ENCODE measurements around the gene TMEM263. TPM values are rescaled to one million over a fixed set of nuclear protein-coding genes. Genes with fewer than 3 reads are reported as not detected.
"Not testable (repeated sequence)": the region's sequence is repeated elsewhere in the genome, so short reads cannot be mapped to it uniquely, and the experiment has no call there.

The TMEM263 gene
- total RNA-seq = 4.3 TPM

DNA sequence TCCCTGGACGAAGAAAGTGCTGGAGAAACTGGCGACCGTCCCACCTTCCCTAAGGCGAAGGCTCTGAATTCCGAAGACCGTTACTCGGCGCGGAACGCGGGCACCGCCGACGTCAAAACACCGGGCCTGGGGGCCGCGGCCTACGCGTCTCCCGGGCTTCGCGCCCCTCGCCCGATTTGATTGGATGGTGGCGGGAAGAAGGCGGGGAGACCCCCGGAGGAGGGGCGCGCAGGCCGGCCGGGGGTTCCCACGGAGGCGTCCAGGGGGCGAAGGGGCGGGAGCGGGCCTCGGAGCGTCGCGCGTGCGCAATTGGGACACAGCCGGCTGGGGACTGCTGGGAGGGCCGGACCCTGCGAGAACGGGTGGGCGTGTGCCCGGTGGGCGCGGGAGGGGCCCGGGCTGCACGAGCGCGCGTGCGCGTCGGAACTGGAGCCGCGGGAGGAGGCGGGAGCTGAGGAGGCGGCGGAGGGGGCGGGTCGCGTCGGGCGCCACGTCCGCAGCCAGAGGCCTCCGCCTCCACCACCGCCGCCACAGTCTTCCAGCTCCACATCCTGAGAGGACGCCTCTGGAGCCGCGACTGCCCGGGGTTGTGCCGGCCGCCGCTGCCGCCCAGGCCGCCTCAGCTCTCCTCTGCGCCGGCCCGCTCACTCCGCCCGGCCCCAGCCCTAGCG is at the start of gene TMEM263:
Gene TMEM263 (plus strand): TSS at position 531 of the 671 bp plus-strand sequence. CDS start 11,210 bp downstream, outside the sequence.
- ATAC-seq = peak; percentile 92

DNA sequence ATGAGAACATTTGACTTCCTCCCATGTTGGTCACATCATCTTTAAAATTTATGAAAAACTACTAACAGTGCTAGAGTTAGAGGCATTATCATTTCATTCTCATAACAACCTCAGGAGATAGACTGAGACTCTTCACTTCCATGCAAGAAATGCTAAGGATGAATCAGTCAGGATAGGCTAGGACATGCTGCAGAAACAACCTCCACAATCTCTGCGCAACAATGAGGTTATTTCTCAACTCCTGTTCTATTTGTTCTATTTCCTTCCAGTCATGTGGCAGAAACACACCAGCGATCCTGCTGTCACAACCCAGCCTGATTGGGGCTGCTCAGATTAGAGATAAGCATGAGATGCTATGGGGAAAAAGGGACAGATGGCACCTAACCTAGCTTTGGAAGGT is 49.0 kb upstream of the TMEM263 start:
- ATAC-seq = no peak

- ATAC-seq = no peak
These were observed 48.3 kb upstream of the TMEM263 start for GRCh38 chr12:106907411-106907810.

DNA sequence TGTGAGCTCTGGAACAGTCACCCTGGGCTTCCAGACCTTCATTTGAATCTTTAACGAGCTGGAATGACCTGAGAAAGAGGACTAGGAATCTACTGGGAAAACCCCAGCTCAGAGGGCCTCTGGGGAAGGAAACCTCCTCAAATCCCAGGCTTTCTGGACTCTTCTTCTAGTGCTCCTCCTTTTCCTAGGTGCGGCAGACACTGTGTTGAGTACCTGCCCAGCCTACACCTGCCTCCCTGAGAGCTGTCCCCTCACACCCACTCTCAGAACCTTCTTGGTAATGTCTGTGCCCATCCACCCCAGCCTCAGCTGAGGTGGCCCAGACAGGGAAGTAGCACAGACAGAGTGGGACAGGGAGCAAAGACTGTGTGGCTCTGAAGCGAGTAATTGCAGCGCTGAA is 47.9 kb upstream of the TMEM263 start:
- no peak for ATAC-seq

- ATAC-seq = no peak
These were observed 47.1 kb upstream of the TMEM263 start for GRCh38 chr12:106908561-106908960.

DNA sequence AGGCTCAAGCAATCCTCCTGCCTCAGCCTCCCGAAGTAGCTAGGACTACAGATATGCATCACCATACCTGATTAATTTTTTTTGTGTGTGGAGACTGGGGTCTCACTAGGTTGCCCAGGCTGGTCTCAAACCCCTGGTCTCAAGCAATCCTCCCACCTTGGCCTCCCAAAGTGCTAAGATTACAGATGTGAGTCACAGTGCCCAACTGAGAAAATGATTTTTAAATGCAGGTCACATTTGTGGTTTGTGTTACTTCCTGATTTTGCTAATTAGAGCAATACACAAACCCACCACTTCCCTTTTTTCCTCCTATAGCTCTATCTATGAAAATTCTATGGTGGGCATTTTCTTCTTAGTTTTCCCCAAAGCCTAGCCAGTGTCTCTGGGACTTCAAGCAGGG is 45.5 kb upstream of the TMEM263 start:
- no peak for ATAC-seq

DNA sequence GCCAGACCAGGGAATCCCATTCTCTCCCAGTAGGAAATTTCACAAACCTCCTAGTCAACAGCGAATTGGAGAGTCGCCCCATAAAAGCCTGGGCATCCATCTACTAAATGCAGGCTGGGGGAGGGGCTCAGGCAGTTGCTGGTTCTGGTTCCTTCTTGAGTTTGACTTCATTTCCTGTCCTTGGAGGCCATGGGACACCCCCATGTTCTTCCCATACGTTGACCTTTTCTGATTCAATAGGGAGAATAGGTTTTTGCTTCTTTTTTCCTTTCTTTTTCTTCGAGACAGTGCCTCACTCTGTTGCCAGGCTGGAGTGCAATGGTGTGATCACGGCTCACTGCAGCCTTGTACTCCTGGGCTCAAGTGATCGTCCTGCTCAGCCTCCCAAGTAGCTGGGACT is 44.1 kb upstream of the TMEM263 start:
- ATAC-seq = no peak

GRCh38 chr12:106913456-106913855 is 42.3 kb upstream of the TMEM263 start:
- ATAC-seq = no peak

DNA sequence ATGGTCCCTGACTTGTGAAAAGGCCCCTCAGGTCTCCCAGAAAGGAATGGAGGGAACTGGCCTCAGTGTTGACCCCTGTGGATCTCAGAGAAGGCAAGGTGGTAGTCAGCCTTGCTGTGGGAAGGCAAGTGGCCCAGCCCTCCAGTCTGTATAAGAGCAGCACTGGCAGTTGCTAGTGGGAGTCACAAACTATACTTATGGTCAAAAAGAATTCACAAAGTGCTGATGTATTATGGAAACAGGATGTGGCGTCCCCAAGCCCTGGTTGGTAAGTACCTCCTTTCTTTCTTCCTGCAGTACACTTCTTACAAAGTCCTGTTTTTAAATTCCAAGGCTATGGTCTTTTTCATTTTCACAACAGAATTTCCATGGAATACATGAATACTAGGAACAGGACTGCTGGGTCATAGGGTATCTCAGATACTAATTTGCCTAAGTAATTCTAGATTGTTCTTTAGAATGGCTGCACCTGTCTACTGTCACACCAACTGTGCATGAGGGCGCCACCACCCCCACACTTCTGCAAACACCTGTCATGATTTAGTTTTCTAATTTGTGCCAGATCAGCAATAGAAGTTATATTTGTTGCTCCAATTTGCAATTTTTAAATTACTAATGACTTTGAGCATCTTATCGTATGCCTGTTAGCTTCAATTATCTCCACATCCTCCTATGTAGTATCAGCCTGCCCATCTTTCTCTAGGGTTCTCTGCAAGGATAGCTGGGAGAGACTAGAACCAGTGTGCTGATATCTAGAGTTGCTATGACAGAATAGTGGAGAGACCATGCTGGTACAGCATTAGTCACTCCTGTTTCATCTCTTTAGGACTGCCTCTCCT is 40.7 kb upstream of the TMEM263 start:
- no peak for ATAC-seq

- no peak for ATAC-seq
These were observed 40.1 kb upstream of the TMEM263 start for GRCh38 chr12:106915635-106916026.

DNA sequence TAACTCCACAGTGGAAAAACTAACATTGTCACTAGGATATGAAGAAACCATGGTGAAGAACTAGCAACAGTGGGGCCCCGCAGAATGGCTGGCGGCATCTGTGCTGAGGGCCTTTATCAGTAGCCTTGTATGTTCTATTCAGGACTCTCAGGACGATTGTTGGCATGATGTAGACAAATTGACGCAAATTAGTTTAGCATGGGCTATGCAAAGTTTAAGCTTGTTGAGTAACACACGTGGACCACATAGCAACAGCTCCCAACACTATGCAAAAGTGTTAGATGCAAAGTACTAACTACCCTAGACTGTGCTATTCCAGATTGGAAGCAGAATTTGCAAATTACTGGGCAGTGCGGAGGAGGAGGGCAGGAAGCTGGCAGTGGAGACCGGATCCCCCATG is 38.2 kb upstream of the TMEM263 start:
- no peak for ATAC-seq

DNA sequence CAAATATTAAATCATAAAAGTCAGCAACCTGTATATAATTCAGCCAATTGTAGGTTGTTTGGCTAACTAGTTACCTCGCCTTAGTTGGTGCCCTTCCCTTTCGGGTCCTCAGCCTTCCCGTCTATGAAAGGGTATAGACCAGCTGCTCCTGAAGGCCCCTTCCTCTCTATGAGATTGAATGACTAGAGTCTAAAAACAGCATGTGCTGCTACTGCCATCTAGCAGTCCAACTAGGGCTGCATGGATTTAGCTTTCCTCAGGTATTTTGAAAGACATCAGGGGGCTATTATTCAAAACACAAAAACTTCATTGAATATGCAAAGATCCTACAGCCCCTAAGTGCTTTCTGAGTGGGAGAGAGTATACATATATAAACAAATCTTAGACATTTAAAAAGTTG is 37.0 kb upstream of the TMEM263 start:
- ATAC-seq = no peak

GRCh38 chr12:106919910-106920544 is 35.7 kb upstream of the TMEM263 start:
- ATAC-seq = no peak

DNA sequence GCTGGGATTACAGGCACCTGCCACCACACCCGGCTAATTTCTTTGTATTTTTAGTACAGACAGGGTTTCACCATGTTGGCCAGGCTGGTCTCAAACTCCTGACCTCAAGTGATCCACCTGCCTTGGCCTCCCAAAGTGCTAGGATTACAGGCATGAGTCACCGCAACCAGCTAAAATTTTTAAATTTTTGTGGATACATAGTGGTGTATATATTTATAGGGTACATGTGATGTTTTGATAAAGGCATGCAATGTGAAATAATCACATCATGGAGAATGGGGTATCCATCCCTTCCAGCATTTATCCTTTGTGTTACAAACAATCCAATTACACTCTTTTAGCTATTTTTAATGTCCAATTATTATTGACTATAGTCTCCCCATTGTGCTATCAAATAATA is 33.7 kb upstream of the TMEM263 start:
- not testable (repeated sequence) for ATAC-seq

GRCh38 chr12:106923594-106923993 is 32.1 kb upstream of the TMEM263 start:
- not testable (repeated sequence) for ATAC-seq

DNA sequence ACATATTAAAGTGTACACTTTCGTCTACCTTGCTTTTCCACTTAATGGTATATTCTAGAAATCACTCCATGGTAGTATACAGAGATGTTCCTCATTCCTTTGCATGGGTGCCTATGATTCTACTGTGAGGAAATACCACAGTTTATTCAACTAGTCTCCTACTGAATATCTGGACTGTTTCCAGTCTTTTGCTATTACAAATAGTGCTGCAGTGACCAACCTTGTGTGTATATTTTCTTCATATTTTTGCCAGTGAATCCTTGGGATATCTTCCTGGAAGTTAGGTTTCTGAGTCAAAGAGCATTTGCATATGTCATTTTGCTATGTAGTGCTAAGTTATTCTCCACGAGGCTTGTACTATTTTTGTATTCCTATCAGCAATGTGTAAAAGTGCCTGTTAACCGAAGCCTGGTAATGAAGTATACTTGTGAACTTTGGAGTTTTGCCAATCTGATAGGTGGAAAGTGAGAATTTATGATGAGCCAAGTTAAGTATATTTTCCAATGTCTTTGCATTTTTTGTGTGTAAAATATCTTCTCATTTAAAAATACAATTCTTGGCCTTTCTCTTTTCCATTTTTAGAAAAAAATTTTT is 31.3 kb upstream of the TMEM263 start:
- ATAC-seq = no peak

- no peak for ATAC-seq
These were observed 29.1 kb upstream of the TMEM263 start for GRCh38 chr12:106926657-106927056.

DNA sequence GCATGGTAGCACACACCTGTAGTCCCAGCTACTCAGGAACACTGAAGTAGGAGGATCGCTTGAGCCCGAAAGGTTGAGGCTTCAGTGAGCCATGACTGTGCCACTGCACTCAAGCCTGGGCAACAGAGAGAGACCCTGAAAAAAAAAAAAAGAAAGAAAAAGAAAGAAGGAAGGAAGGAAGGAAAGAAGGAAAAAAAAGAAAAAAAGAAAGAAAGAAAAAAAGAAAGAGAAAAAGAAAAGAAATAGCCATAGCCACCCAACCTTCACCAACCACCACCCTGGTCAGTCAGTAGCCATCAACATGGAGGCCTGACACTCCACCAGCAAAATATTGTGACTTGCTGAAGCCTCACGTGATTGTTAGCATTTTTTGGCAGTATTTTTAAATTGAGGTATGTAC is 21.4 kb upstream of the TMEM263 start:
- no peak for ATAC-seq

DNA sequence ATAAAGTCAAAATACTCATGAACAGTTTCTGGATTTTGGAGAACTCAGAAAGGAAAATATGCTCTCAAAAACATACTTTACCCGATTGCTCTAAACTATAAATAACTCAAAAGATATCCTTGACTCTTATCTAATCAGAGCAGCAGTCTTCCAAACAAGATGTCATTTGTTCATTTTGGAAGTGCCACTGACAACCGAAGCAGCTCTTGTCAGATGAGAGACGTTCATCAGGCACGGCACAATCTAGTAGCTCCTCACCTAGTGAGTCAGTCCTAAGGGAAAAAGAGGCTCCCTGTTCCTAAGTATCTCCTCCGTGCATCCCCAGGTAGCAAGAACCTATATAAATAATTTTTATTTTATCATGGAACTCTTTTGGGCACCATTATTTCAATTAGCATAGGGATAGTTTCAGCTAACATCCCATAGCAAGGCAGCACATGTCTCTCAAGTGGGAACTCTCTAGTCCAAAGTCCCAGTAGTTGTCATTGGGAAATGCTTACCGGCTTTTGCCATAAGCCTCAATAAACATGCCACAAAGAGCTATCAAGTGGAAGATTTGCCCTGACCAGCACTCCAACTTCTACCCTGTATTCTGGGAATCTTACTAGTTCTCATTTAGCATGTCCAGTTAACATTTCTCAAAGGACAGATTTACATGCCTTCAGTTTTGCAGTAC is 14.1 kb upstream of the TMEM263 start:
- ATAC-seq = no peak

DNA sequence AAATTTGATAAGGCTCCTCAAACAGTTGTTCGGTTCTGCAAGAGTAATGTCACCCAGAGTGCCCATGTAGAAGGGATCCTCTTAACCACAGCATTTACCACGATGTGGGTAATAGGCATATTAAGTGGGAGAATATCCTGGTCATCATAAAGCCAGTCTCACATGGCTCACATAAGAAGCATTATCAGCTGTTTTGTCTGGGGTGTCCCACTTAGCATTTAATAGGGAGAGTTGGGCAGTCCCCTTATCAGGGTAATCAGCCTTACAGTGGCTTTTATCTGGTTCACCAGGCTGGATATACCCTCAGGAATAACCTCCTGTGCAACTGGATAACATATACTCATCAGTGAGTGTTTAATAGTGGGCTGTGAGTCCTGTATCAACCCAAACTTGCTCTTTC is 12.9 kb upstream of the TMEM263 start:
- ATAC-seq = no peak

- no peak for ATAC-seq
These were observed 10.4 kb upstream of the TMEM263 start for GRCh38 chr12:106945261-106945851.

DNA sequence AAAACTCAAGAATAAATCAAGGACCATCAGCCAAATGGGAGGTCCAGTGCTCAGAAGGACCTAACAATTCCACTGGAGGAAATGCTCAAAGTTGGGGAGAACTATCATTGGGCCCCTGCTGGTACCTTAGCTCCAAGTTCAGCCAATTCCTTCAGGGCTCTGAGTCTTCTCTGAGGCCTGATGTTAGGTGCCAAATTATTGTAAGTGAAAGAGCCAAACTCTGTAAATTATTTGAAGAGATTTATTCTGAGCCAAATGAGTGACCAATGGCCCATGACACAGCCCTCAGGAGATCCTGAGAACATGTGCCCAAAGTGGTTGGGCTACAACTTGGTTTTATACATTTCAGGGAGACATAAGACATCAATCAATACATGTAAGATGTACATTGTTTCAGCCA is 8.2 kb upstream of the TMEM263 start:
- ATAC-seq = no peak

All from esophagus mucosa (tissue), 1 donor.